PFSK-1 (cell line): Measurements from ENCODE around the gene FAM219B.

Experiments
- SIN3A ChIP-seq: IDR thresholded peaks from 2 replicates; pipeline ENCODE4 v1.6.1; 2012; ENCODE audit warnings: mild to moderate bottlenecking, low read length, moderate library complexity, borderline replicate concordance; ENCODE audit not compliant: insufficient read depth
- TF ChIP-seq, protein P1 (sequence below), 2 experiments: IDR thresholded peaks; 2 replicates each; pipeline versions ENCODE4 v1.6.1 to v1.8.0; 2011 to 2012; ENCODE audit warnings: low read depth in 2 of 2, low read length in 2 of 2, control low read depth in 1 of 2, inconsistent platforms in 1 of 2, mild to moderate bottlenecking in 1 of 2, moderate library complexity in 1 of 2; ENCODE audit not compliant: insufficient read depth in 1 of 2

DNA sequence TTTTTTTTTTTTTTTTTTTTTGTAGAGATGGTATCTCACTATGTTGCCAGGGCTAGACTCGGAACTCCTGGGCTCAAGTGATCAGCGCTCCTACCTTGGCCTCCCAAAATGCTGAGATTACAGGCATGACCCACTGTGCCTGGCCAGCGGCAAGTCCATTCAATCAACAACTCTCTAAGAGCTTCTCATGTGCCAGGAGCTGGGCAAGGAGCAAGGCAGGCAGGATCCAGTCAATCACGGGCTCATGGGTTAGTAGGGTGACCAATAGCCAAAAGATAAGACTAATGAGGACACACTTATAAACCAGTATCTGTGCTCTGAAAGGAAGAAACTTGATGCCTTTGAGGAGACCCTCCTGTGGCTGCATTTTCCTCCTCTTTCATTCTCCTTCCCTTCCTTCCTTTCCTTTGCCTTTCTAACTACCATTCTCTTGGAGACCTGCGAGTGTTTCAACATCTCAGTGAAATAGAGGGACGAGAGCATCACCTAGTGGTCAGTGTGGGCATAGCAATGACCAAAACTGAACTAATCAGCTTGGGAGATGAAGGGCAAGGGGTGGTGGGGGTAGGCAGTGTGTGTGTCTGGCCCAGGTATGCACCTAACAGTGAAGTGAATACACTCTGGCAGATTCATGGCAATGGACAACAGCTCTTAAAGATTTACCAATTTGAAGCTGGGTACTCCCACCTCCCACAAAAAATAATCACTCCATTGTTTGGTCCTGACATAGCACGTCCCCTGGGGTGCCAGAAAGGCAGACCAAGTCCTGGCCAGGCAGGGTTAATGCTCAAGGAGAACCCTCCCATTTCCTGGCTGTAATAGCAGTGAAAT is 43.6 kb upstream of the FAM219B start:
- TF ChIP-seq SIN3A: no peak
- TF ChIP-seq, protein P1, sequence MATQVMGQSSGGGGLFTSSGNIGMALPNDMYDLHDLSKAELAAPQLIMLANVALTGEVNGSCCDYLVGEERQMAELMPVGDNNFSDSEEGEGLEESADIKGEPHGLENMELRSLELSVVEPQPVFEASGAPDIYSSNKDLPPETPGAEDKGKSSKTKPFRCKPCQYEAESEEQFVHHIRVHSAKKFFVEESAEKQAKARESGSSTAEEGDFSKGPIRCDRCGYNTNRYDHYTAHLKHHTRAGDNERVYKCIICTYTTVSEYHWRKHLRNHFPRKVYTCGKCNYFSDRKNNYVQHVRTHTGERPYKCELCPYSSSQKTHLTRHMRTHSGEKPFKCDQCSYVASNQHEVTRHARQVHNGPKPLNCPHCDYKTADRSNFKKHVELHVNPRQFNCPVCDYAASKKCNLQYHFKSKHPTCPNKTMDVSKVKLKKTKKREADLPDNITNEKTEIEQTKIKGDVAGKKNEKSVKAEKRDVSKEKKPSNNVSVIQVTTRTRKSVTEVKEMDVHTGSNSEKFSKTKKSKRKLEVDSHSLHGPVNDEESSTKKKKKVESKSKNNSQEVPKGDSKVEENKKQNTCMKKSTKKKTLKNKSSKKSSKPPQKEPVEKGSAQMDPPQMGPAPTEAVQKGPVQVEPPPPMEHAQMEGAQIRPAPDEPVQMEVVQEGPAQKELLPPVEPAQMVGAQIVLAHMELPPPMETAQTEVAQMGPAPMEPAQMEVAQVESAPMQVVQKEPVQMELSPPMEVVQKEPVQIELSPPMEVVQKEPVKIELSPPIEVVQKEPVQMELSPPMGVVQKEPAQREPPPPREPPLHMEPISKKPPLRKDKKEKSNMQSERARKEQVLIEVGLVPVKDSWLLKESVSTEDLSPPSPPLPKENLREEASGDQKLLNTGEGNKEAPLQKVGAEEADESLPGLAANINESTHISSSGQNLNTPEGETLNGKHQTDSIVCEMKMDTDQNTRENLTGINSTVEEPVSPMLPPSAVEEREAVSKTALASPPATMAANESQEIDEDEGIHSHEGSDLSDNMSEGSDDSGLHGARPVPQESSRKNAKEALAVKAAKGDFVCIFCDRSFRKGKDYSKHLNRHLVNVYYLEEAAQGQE (IDR thresholded peaks at IDR 0.05; ENCODE audit: insufficient read depth in 1 of 2, low read depth in 2 of 2, low read length in 2 of 2): no peak
